CD4-positive, alpha-beta T cell (primary cell): ENCODE measurements around the gene CBX4. TPM values are rescaled to one million over a fixed set of nuclear protein-coding genes. Genes with fewer than 3 reads are reported as not detected.

Source experiments
- ATAC-seq: fragments of 200-7000 bp; cut with Tn5 transposase; one replicate; pipeline ENCODE4 v1.10.0; 2022; ENCODE audit warnings: mild to moderate bottlenecking; ENCODE audit not compliant: poor library complexity
- CTCF ChIA-PET: fragments of 350-600 bp; sonication (Branson Sonifier 250); formaldehyde crosslinking; loops from one replicate; lab custom pipeline; 2021; ENCODE audit warnings: antibody characterized with exemption, inconsistent platforms; lab: Charles Lee
- POLR2A ChIA-PET: fragments of 350-600 bp; sonication (Branson Sonifier 250); formaldehyde crosslinking; loops from one replicate; lab custom pipeline; 2021; ENCODE audit warnings: antibody characterized with exemption, inconsistent platforms; lab: Charles Lee
- DNase-seq, 14 experiments: peaks; one replicate each; pipeline ENCODE4 v3.0.0-alpha.2; 2013 to 2020; ENCODE audit warnings: mixed read lengths in 2 of 14
- H3K27ac ChIP-seq, 2 donors: one replicate each; pipeline versions ENCODE4 v1.5.1 to v1.7.0; 2013; ENCODE audit warnings: low read length in 2 of 2, low read depth in 1 of 2, mild to moderate bottlenecking in 1 of 2
- H3K27me3 ChIP-seq, 2 experiments: 1 replicate in 1 of 2; 2 replicates in 1 of 2; pipeline versions ENCODE4 v1.6.1 to v1.7.0; 2013; ENCODE audit warnings: low read length in 2 of 2, control low read depth in 1 of 2, mild to moderate bottlenecking in 1 of 2, moderate library complexity in 1 of 2; ENCODE audit not compliant: insufficient read depth in 2 of 2, control insufficient read depth in 1 of 2
- H3K36me3 ChIP-seq: one replicate; pipeline ENCODE4 v1.6.1; 2013; ENCODE audit warnings: low read length, control low read depth; ENCODE audit not compliant: insufficient read depth
- H3K4me1 ChIP-seq: one replicate; pipeline ENCODE4 v1.6.1; 2013; ENCODE audit warnings: low read length, control low read depth; ENCODE audit not compliant: insufficient read depth
- H3K4me3 ChIP-seq: one replicate; pipeline ENCODE4 v1.5.1; 2013; ENCODE audit warnings: mild to moderate bottlenecking, low read length, moderate library complexity
- H3K9me3 ChIP-seq, 2 experiments: 1 replicate in 1 of 2; 2 replicates in 1 of 2; pipeline versions ENCODE4 v1.6.1 to v1.7.0; 2013; ENCODE audit warnings: low read length in 2 of 2, mild to moderate bottlenecking in 2 of 2, control low read depth in 1 of 2, moderate library complexity in 1 of 2; ENCODE audit not compliant: control insufficient read depth in 1 of 2, insufficient read depth in 1 of 2
- H3K27ac Mint-ChIP-seq: one replicate; pipeline ENCODE4 v1.8.0; 2020; ENCODE audit warnings: mixed read lengths
- H3K27me3 Mint-ChIP-seq: one replicate; pipeline ENCODE4 v1.8.0; 2021; ENCODE audit warnings: mixed read lengths
- H3K36me3 Mint-ChIP-seq: one replicate; pipeline ENCODE4 v1.8.0; 2021; ENCODE audit warnings: low read depth, mixed read lengths
- H3K4me1 Mint-ChIP-seq: one replicate; pipeline ENCODE4 v1.8.0; 2021; ENCODE audit warnings: low read depth, mixed read lengths
- H3K4me3 Mint-ChIP-seq: one replicate; pipeline ENCODE4 v1.8.0; 2020; ENCODE audit warnings: mild to moderate bottlenecking, mixed read lengths
- H3K9me3 Mint-ChIP-seq: one replicate; pipeline ENCODE4 v1.8.0; 2020; ENCODE audit warnings: mixed read lengths
- CTCF ChIP-seq: fragments of 200-600 bp; IDR thresholded peaks from one replicate; pipeline ENCODE4 v1.8.0; 2022; ENCODE audit warnings: antibody characterized with exemption, mild to moderate bottlenecking
- intact Hi-C, 2 experiments: fragments of 100-400 bp; cut with DNase I in 1 of 2; cut with micrococcal nuclease in 1 of 2; formaldehyde crosslinking; loops; one replicate each; pipeline versions ENCODE4 v1.15.1 to v1.9.0; 2023 to 2025; cut with DNase I, micrococcal nuclease
- total RNA-seq, 174 experiments: library from RNA in 2 of 174; stranded (reverse) in 2 of 174; gene quantifications; one replicate each; pipeline ENCODE4 v1.2.3 and lab custom pipeline; 2021 to 2026

CBX4 gene
- total RNA-seq, 2 experiments from 2014 or later, result 196 to 202 TPM

GRCh38 chr17:79866791-79867518, 27.7 kb upstream of the CBX4 start:
- TF ChIP-seq CTCF, result no peak
- H3K9me3 ChIP-seq, result no peaks in the 10 kb centered on the region
- intact Hi-C loops, result no loop called here
- POLR2A ChIA-PET, result no interaction called here
- no peaks in the 10 kb centered on the region for H3K36me3 ChIP-seq
- H3K36me3 Mint-ChIP-seq, result no peaks in the 10 kb centered on the region
- H3K27ac ChIP-seq, result no peak overlapping the region
- H3K4me3 Mint-ChIP-seq, result no peak overlapping the region
- H3K9me3 Mint-ChIP-seq, result no peaks in the 10 kb centered on the region
- H3K4me1 ChIP-seq, result peaks cover 8% of the 10 kb centered on the region
- no peaks in the 10 kb centered on the region for H3K4me1 Mint-ChIP-seq
- H3K27me3 ChIP-seq, result peaks cover under 1 to 3% of the 10 kb centered on the region in 2 experiments
- H3K4me3 ChIP-seq, result no peak overlapping the region
- DNase-seq (peak in 3 of 14 experiments; percentile 23 to 47 (median 24)), ATAC-seq (peak; percentile 52)
- peak overlapping the region; percentile 39 for H3K27ac Mint-ChIP-seq
- H3K27me3 Mint-ChIP-seq, result peaks cover 22% of the 10 kb centered on the region
- CTCF ChIA-PET, result no interaction called here

GRCh38 chr17:79865351-79866210, 26.3 kb upstream of the CBX4 start:
- CTCF ChIA-PET, result no interaction called here
- no peak overlapping the region for H3K27ac Mint-ChIP-seq
- intact Hi-C loops, result no loop called here

More at GRCh38 chr17:79865351-79866210, 26.3 kb upstream of the CBX4 start:
- Histone ChIP-seq H3K27me3 (peaks cover 3 to 5% of the 10 kb centered on the region in 2 experiments), H3K9me3 (no peaks in the 10 kb centered on the region), H3K4me3 (no peak overlapping the region), H3K27ac (no peak overlapping the region), H3K4me1 (peaks cover 8% of the 10 kb centered on the region), H3K36me3 (no peaks in the 10 kb centered on the region)
- POLR2A ChIA-PET, result no interaction called here
- no peaks in the 10 kb centered on the region for H3K9me3 Mint-ChIP-seq
- no peak for TF ChIP-seq CTCF
- H3K4me1 Mint-ChIP-seq, result no peaks in the 10 kb centered on the region
- no peak for DNase-seq
- H3K27me3 Mint-ChIP-seq, result peaks cover 36% of the 10 kb centered on the region
- no peak for ATAC-seq
- H3K36me3 Mint-ChIP-seq, result no peaks in the 10 kb centered on the region
- H3K4me3 Mint-ChIP-seq, result no peak overlapping the region
